DND-41 (cell line): ENCODE data around the gene PAX2.

Experiments
- ATAC-seq: fragments of 200-7000 bp; cut with Tn5 transposase; 3 replicates; pipeline ENCODE4 v1.9.1; 2021; ENCODE audit warnings: low read depth; ENCODE audit not compliant: insufficient read depth
- DNase-seq: peaks from one replicate; pipeline ENCODE4 v3.0.0-alpha.2; 2020
- H2AFZ ChIP-seq: 2 replicates; pipeline ENCODE4 v1.6.0; 2012; ENCODE audit warnings: low read depth, low read length
- H3K27ac ChIP-seq: 2 replicates; pipeline ENCODE4 v1.5.1; 2012; ENCODE audit warnings: low read length, inconsistent platforms
- H3K27me3 ChIP-seq: fragments of 200-600 bp; sonication (generic); 2 replicates; pipeline ENCODE4 v1.6.0; 2012; ENCODE audit warnings: low read length, mild to moderate bottlenecking, inconsistent platforms; ENCODE audit not compliant: insufficient read depth, poor library complexity
- H3K36me3 ChIP-seq: 2 replicates; pipeline ENCODE4 v1.5.1; 2012; ENCODE audit warnings: low read length, inconsistent platforms; ENCODE audit not compliant: insufficient read depth
- H3K4me1 ChIP-seq: 2 replicates; pipeline ENCODE4 v1.5.1; 2012; ENCODE audit warnings: mild to moderate bottlenecking, low read length; ENCODE audit not compliant: insufficient read depth
- H3K4me2 ChIP-seq: 2 replicates; pipeline ENCODE4 v1.6.0; 2012; ENCODE audit warnings: mild to moderate bottlenecking, moderate library complexity, low read length, inconsistent platforms; ENCODE audit not compliant: insufficient read depth
- H3K4me3 ChIP-seq, 2 experiments: fragments of 200-600 bp in 1 of 2; shearing (Covaris generic) in 1 of 2; 2 replicates each; pipeline ENCODE4 v1.5.1; 2012 to 2016; ENCODE audit warnings: inconsistent platforms in 2 of 2, low read length in 2 of 2, mild to moderate bottlenecking in 2 of 2, low read depth in 1 of 2, moderate library complexity in 1 of 2
- H3K79me2 ChIP-seq: 2 replicates; pipeline ENCODE4 v1.6.0; 2012; ENCODE audit warnings: low read length, inconsistent platforms; ENCODE audit not compliant: insufficient read depth
- H3K9ac ChIP-seq: 2 replicates; pipeline ENCODE4 v1.6.0; 2012; ENCODE audit warnings: low read depth, mild to moderate bottlenecking, inconsistent platforms, low read length, moderate library complexity
- H3K9me3 ChIP-seq: 2 replicates; pipeline ENCODE4 v1.5.1; 2012; ENCODE audit warnings: low read length, moderate library complexity, mild to moderate bottlenecking, inconsistent platforms; ENCODE audit not compliant: insufficient read depth, severe bottlenecking
- H4K20me1 ChIP-seq: 2 replicates; pipeline ENCODE4 v1.6.0; 2012; ENCODE audit warnings: low read length; ENCODE audit not compliant: insufficient read depth
- CTCF ChIP-seq: IDR thresholded peaks from 2 replicates; pipeline ENCODE4 v1.5.1; 2012; ENCODE audit warnings: borderline replicate concordance, low read length, moderate library complexity, mild to moderate bottlenecking; ENCODE audit not compliant: poor library complexity, severe bottlenecking; ENCODE audit errors: extremely low read depth
- EZH2 ChIP-seq: IDR thresholded peaks from 3 replicates; pipeline ENCODE4 v1.6.1; 2012; ENCODE audit warnings: borderline replicate concordance, low read depth, mild to moderate bottlenecking, moderate library complexity, low read length, inconsistent platforms; ENCODE audit not compliant: severe bottlenecking

The PAX2 gene

GRCh38 chr10:100760726-100761125, 15.3 kb downstream of the PAX2 start:
- no peak overlapping the region for H3K27ac ChIP-seq
- H3K4me3 ChIP-seq, result no peak overlapping the region
- H3K9ac ChIP-seq, result no peak overlapping the region
- no peaks in the 10 kb centered on the region for H3K36me3 ChIP-seq
- TF ChIP-seq EZH2, result no peak
- no peak overlapping the region for H3K4me2 ChIP-seq
- DNase-seq (no peak), ATAC-seq (no peak)
- no peaks in the 10 kb centered on the region for H3K9me3 ChIP-seq
- no peaks in the 10 kb centered on the region for H3K79me2 ChIP-seq
- H2AFZ ChIP-seq, result no peak overlapping the region
- peaks cover 3% of the 10 kb centered on the region; the same call in 1 of the 2 replicates for H4K20me1 ChIP-seq
- H3K4me1 ChIP-seq, result no peaks in the 10 kb centered on the region
- peaks cover 29% of the 10 kb centered on the region for H3K27me3 ChIP-seq

- no peak overlapping the region for H3K4me3 ChIP-seq
- H3K79me2 ChIP-seq, result no peaks in the 10 kb centered on the region
- H3K27ac ChIP-seq, result no peak overlapping the region
- H3K4me1 ChIP-seq, result no peaks in the 10 kb centered on the region
- no peak for DNase-seq
- H3K27me3 ChIP-seq, result peaks cover 25% of the 10 kb centered on the region
- TF ChIP-seq EZH2 (no peak), CTCF (no peak)
- ATAC-seq, result no peak
- H2AFZ ChIP-seq, result no peak overlapping the region
- H3K9me3 ChIP-seq, result no peaks in the 10 kb centered on the region
- H3K9ac ChIP-seq, result no peak overlapping the region
- H3K4me2 ChIP-seq, result no peak overlapping the region
- no peaks in the 10 kb centered on the region for H3K36me3 ChIP-seq
- peaks cover 3% of the 10 kb centered on the region; the same call in 1 of the 2 replicates for H4K20me1 ChIP-seq
Observed at GRCh38 chr10:100761191-100761590, 15.8 kb downstream of the PAX2 start.

GRCh38 chr10:100763043-100763747, 17.8 kb downstream of the PAX2 start:
- ATAC-seq, result peak; percentile 79
- Histone ChIP-seq H3K9ac (no peak overlapping the region), H3K36me3 (no peaks in the 10 kb centered on the region), H3K27ac (no peak overlapping the region), H3K27me3 (peaks cover 15% of the 10 kb centered on the region), H2AFZ (no peak overlapping the region), H3K4me1 (no peaks in the 10 kb centered on the region), H3K4me2 (no peak overlapping the region), H3K79me2 (no peaks in the 10 kb centered on the region), H3K4me3 (no peak overlapping the region), H4K20me1 (peaks cover 3% of the 10 kb centered on the region; the same call in 1 of the 2 replicates), H3K9me3 (no peaks in the 10 kb centered on the region)
- peak; percentile 43 for DNase-seq
- TF ChIP-seq EZH2, result no peak
- no peak for TF ChIP-seq CTCF

- Histone ChIP-seq H3K4me3 (no peak overlapping the region), H3K4me2 (no peak overlapping the region), H3K4me1 (no peaks in the 10 kb centered on the region), H3K9me3 (no peaks in the 10 kb centered on the region), H3K79me2 (no peaks in the 10 kb centered on the region), H3K27ac (no peak overlapping the region), H4K20me1 (no peaks in the 10 kb centered on the region), H2AFZ (no peak overlapping the region), H3K36me3 (no peaks in the 10 kb centered on the region), H3K9ac (no peak overlapping the region), H3K27me3 (no peaks in the 10 kb centered on the region)
- DNase-seq (no peak), ATAC-seq (no peak)
- TF ChIP-seq EZH2 (no peak), CTCF (no peak)
Observed at GRCh38 chr10:100766693-100767421, 21.5 kb downstream of the PAX2 start.
